ENCODE data around the gene LMF2.

The LMF2 gene

DNA sequence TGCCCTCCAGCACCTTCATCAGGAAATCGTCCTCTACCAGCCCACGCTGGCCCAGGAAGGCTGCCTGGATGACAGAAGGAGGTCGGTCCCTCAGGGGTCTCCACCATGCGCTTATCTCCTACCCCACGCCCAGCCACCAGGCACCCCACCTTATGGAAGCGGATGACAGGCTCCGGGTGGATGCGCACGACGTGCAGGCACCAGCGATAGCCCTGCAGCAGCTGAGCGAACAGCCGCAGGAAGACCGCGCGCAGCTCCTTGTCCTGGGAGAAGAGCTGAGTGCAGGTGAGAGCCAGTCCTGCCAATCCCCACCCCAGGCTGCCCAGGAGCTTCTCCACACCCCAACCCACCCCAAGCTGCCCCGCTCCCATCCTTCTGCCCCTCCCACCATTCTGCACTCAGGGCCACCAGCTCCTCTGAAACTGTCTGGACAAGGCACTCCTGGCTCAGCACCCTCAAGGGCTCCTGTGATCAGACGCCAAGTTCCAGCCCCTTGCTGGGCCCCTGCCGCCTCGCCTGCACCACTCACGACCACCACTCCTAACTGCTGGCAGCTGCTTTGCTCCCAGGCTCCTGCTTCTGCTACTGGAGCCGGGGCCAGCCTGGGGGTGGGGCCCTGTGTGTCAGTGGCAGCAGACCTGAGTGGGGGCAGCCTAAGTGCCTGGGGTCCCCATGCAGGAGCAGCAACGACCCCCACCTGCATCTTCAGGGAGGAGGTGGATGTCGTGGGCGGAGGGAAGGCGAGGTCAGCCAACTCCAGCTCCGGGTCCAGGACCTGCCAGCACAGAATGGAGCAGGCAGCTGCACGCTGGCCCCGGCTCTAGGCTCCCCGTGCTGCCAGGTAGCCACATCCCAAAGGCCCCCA is 42.2 kb downstream of the LMF2 start:
- no peak overlapping the region for H3K4me3 ChIP-seq (ENCODE audit: low read depth, low read length)
- TF ChIP-seq, protein P1, sequence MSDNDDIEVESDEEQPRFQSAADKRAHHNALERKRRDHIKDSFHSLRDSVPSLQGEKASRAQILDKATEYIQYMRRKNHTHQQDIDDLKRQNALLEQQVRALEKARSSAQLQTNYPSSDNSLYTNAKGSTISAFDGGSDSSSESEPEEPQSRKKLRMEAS (IDR thresholded peaks at IDR 0.05; ENCODE audit: low read depth, low read length): no peak
- TF ChIP-seq, protein P2, sequence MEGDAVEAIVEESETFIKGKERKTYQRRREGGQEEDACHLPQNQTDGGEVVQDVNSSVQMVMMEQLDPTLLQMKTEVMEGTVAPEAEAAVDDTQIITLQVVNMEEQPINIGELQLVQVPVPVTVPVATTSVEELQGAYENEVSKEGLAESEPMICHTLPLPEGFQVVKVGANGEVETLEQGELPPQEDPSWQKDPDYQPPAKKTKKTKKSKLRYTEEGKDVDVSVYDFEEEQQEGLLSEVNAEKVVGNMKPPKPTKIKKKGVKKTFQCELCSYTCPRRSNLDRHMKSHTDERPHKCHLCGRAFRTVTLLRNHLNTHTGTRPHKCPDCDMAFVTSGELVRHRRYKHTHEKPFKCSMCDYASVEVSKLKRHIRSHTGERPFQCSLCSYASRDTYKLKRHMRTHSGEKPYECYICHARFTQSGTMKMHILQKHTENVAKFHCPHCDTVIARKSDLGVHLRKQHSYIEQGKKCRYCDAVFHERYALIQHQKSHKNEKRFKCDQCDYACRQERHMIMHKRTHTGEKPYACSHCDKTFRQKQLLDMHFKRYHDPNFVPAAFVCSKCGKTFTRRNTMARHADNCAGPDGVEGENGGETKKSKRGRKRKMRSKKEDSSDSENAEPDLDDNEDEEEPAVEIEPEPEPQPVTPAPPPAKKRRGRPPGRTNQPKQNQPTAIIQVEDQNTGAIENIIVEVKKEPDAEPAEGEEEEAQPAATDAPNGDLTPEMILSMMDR (IDR thresholded peaks at IDR 0.05; ENCODE audit: low read depth, low read length): no peak
- TF ChIP-seq MYC (IDR thresholded peaks at IDR 0.05; ENCODE audit: low read depth, low read length) (no peak), POLR2A (IDR thresholded peaks at IDR 0.05; ENCODE audit: extremely low read depth, insufficient read length) (no peak)
- no peak for DNase-seq (ENCODE audit: low read depth)

DNA sequence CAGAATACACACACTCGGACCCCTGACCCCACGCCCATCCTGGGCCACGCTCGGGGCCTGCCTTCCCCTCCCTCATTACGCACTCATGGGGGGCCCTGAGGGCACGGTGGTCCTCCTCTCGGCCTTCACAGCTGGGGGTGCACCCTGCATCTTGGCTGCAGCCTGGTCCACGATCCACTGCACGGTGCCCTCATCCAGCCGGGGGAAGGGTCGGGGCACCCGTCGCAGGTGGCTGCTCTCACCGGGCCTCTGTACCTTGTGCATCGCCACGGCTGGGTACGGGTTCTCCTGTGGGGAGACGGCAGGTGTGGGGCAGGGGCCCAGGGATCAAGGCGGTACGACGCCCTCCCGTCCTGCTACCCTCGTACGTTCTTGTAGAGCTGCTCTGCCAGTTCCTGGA is 43.1 kb downstream of the LMF2 start:
- DNase-seq (ENCODE audit: low read depth): no peak
- TF ChIP-seq POLR2A (IDR thresholded peaks at IDR 0.05; ENCODE audit: extremely low read depth, insufficient read length): no peak
- TF ChIP-seq, protein P1 (IDR thresholded peaks at IDR 0.05; ENCODE audit: low read depth, low read length): no peak
- H3K4me3 ChIP-seq (ENCODE audit: low read depth, low read length): no peak overlapping the region

DNA sequence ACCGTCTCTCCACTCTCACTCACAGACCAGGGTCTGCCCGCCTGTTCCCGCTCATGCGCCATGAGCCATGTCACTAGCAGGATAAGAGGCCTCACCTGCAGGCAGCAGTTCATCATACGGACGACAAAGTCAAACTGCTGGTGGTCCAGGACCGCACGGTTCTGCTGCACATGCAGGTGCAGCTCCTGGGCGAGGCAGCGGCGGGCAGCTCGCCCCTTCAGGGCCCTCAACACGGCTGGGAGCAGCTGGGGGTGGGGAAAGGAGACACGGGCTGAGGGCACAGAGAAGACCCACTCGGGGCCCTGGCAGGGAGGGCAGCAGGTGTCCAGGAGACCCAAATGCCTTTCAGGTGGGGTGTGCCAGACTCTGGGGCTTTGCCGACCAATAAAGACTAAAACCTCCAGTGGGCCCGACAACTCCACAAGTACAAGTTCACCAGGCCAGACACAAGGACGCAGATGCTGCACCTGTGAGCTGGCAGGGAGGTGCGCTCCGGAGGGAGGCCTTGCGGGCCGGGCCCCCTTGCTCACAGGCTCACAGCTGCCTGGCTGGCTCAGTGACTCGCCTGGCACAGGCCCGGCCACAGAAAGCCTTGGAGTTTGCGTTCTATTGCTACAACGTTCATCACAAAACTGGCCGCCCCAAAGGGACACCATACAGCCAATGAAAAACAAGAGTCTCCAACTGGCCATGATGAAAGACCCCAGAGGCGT is 44.2 kb downstream of the LMF2 start:
- no peak overlapping the region for H3K4me3 ChIP-seq (ENCODE audit: low read depth, low read length)
- DNase-seq (ENCODE audit: low read depth): no peak
- no peak for TF ChIP-seq POLR2A (IDR thresholded peaks at IDR 0.05; ENCODE audit: extremely low read depth, insufficient read length)

DNA sequence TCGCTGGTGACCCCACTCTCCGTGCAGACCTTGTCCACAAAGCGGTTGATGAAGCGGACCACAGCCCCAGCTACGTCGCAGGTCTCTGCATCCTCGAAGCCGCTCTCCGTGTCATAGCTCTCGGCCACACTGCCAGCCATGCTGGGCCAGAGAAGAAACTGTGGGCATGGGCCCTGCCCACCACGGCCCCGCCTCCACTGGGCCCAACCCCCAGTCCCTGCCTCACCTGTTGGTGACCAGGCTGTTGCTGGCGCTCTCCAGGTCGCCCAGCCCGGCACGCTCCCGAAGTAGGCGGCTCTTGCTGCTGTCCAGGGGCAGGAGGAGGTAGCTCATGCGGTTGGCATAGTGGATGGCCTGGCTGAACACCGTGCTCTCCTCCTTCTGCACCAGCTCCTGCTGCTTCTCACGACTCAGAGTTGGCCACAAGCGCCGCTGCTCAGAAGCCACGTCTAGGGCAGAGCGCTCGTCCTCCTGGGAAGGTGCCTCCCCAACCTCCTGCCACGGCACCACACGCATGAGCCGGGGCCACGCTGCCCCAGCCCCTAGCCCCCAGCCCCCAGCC is 45.4 kb downstream of the LMF2 start:
- TF ChIP-seq, protein P2 (IDR thresholded peaks at IDR 0.05; ENCODE audit: low read depth, low read length): no peak
- TF ChIP-seq POLR2A (IDR thresholded peaks at IDR 0.05; ENCODE audit: extremely low read depth, insufficient read length) (no peak), MYC (IDR thresholded peaks at IDR 0.05; ENCODE audit: low read depth, low read length) (no peak)
- TF ChIP-seq, protein P1 (IDR thresholded peaks at IDR 0.05; ENCODE audit: low read depth, low read length): no peak
- no peak for DNase-seq (ENCODE audit: low read depth)
- no peak overlapping the region for H3K4me3 ChIP-seq (ENCODE audit: low read depth, low read length)

DNA sequence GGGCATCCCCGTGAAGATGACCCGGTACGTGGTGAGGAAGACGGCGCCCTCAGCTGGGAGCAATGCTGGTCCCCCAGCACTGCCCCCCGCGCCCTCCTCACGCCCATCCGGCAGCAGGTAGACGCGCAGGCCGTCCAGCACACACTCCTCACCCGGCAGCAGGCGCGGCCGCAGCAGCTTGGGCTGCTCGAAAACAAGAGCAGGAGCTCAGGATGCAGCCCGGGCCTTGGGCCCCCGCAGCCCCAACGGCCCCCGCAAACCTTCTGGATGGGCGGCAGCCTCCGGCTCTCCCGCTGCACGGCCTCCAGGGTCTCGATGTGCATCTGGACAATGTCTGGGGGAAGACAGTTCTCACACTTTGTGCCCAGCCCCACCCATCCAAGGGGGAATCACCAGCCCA is 46.0 kb downstream of the LMF2 start:
- TF ChIP-seq, protein P2 (IDR thresholded peaks at IDR 0.05; ENCODE audit: low read depth, low read length): no peak
- TF ChIP-seq MYC (IDR thresholded peaks at IDR 0.05; ENCODE audit: low read depth, low read length) (no peak), POLR2A (IDR thresholded peaks at IDR 0.05; ENCODE audit: extremely low read depth, insufficient read length) (no peak)
- TF ChIP-seq, protein P1 (IDR thresholded peaks at IDR 0.05; ENCODE audit: low read depth, low read length): no peak

DNA sequence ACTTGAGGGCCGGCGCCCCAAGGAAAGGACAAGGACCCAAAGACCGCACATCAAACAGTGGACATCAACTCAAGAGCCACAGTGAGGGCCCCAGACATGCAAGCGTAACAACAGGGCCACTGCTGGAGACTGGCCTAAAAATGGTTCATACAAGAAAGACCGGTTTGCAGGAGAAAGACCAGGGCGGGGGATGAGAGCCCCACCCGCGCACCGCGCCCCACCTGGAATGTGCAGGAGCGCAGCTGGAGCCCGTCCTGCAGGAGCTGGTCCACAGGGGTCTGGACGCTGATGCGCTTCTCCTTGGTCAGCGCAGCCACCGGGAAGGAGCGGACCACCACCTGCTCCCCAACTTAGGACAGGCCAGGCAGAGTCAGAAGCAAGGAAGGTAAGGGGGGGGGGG is 46.6 kb downstream of the LMF2 start:
- TF ChIP-seq, protein P1 (IDR thresholded peaks at IDR 0.05; ENCODE audit: low read depth, low read length): no peak
- TF ChIP-seq POLR2A (IDR thresholded peaks at IDR 0.05; ENCODE audit: extremely low read depth, insufficient read length) (no peak), MYC (IDR thresholded peaks at IDR 0.05; ENCODE audit: low read depth, low read length) (no peak)
- TF ChIP-seq, protein P2 (IDR thresholded peaks at IDR 0.05; ENCODE audit: low read depth, low read length): no peak
- H3K4me3 ChIP-seq (ENCODE audit: low read depth, low read length): no peak overlapping the region
- DNase-seq (ENCODE audit: low read depth): no peak

More for the DNA sequence above, 46.0 kb downstream of the LMF2 start:
- DNase-seq (ENCODE audit: low read depth): no peak
- H3K4me3 ChIP-seq (ENCODE audit: low read depth, low read length): no peak overlapping the region

Data from NB4 (cell line).